Measurements from ENCODE around the gene ADH1B.
"Not testable (repeated sequence)": the region's sequence is repeated elsewhere in the genome, so short reads cannot be mapped to it uniquely, and the experiment has no call there.

Gene ADH1B

GRCh38 chr4:99357948-99358347 lies 36.7 kb upstream of the ADH1B start:
- TF ChIP-seq ZFX (IDR thresholded peaks at IDR 0.05) = no peak
- TF ChIP-seq, protein P1, sequence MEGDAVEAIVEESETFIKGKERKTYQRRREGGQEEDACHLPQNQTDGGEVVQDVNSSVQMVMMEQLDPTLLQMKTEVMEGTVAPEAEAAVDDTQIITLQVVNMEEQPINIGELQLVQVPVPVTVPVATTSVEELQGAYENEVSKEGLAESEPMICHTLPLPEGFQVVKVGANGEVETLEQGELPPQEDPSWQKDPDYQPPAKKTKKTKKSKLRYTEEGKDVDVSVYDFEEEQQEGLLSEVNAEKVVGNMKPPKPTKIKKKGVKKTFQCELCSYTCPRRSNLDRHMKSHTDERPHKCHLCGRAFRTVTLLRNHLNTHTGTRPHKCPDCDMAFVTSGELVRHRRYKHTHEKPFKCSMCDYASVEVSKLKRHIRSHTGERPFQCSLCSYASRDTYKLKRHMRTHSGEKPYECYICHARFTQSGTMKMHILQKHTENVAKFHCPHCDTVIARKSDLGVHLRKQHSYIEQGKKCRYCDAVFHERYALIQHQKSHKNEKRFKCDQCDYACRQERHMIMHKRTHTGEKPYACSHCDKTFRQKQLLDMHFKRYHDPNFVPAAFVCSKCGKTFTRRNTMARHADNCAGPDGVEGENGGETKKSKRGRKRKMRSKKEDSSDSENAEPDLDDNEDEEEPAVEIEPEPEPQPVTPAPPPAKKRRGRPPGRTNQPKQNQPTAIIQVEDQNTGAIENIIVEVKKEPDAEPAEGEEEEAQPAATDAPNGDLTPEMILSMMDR (conservative IDR thresholded peaks at IDR 0.05) = no peak
- H3K27ac ChIP-seq = no peak overlapping the region

DNA sequence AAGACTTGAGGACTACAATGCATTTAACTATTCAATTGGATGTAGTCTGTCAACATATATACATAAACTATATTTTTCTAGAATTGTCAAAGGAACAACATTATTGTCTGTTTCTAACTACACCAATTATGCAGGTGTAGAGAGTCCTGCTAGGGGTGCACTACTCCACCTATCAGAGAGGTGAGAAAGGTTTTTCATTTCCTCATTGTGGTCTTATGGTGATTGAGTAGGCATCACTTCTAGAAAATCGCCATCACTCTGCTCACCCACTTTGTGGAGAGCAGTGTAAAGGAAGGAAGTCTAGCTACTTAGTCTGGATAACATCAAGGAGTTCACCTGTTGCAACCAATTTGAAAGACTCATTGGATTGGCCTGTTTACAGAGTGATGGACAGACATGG lies 35.8 kb upstream of the ADH1B start:
- no peak overlapping the region for H3K27ac ChIP-seq
- TF ChIP-seq ZFX (IDR thresholded peaks at IDR 0.05) = no peak
- TF ChIP-seq, protein P1 (conservative IDR thresholded peaks at IDR 0.05) = no peak

GRCh38 chr4:99356149-99356548 lies 34.9 kb upstream of the ADH1B start:
- not testable (repeated sequence) for H3K27ac ChIP-seq

- peak within 1 kb of the TSS; percentile 43; the same call in 1 of the 2 replicates for H3K27ac ChIP-seq
- TF ChIP-seq, protein P1 (conservative IDR thresholded peaks at IDR 0.05) = no peak
- TF ChIP-seq ZFX (IDR thresholded peaks at IDR 0.05) = no peak
These were observed 31.7 kb upstream of the ADH1B start, which contains the start of gene ADH1C for GRCh38 chr4:99352602-99353537. Gene ADH1C, minus strand, starts transcription at chr4:99352746. Its CDS starts 71 bp downstream, at chr4:99352675.

- no peak for TF ChIP-seq ZFX (IDR thresholded peaks at IDR 0.05)
- TF ChIP-seq, protein P1 (conservative IDR thresholded peaks at IDR 0.05) = no peak
- H3K27ac ChIP-seq = no peak overlapping the region
These were observed 30.3 kb upstream of the ADH1B start for GRCh38 chr4:99351487-99351886.

- TF ChIP-seq ZFX (IDR thresholded peaks at IDR 0.05) = no peak
- TF ChIP-seq, protein P1 (conservative IDR thresholded peaks at IDR 0.05) = no peak
- no peak overlapping the region for H3K27ac ChIP-seq
These were observed 28.1 kb upstream of the ADH1B start for GRCh38 chr4:99349338-99349737.

DNA sequence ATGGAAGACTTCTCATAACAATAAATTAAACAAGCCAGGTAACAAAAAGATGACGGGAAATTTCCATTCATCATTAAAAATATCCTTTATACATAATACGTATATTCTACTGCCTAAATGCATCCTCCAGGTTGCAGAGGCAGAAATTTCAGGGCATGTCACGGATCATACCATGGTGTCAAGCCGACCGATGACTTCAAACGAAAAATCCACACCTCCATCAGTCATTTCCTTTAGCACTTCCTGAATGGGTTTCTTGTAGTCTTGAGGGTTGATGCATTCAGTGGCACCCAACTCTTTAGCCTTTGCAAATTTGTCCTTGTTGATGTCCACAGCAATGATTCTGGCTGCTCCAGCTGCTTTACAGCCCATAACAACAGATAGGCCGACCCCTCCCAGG lies 21.4 kb upstream of the ADH1B start:
- H3K27ac ChIP-seq = not testable (repeated sequence)

DNA sequence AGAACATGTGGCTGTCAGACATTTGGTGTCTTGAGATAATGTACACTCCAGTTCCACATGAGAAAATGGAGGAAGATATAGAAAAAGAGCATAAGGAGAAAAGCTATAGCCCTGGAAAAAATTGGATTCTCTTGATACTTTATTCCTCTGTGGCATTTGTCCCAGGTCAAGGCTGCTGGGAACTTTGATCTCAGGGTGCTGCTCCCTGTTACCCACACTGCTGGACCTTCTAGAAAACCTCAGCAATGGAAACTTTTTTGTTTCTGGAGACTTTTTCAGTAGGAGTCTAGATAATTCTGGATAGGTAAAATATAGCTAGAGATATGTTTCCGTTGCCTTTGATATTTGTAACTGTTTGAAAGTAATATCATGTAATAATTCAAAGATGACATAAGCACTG lies 20.2 kb upstream of the ADH1B start:
- no peak for TF ChIP-seq ZFX (IDR thresholded peaks at IDR 0.05)
- TF ChIP-seq, protein P1 (conservative IDR thresholded peaks at IDR 0.05) = no peak
- no peak overlapping the region for H3K27ac ChIP-seq

Measured in C4-2B (cell line).